ENCODE results near the gene TRAK2.

DNA sequence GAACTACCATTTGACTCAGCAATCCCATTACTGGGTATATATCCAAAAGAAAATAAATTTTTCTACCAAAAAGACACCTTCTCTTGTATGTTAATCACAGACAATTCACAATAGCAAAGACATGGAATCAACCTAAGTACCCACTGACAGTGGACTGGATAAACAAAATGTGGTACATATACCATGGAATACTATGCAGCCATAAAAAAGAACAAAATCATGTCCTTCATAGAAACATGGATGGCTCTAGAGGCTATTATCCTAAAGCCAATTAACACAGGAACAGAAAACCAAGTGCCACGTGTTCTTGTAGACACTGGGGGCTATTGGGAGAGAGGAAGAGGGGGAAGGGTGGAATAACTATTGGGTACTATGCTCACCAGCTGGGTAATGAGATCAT is 121.8 kb downstream of the TRAK2 start:
- TF ChIP-seq, protein P1, sequence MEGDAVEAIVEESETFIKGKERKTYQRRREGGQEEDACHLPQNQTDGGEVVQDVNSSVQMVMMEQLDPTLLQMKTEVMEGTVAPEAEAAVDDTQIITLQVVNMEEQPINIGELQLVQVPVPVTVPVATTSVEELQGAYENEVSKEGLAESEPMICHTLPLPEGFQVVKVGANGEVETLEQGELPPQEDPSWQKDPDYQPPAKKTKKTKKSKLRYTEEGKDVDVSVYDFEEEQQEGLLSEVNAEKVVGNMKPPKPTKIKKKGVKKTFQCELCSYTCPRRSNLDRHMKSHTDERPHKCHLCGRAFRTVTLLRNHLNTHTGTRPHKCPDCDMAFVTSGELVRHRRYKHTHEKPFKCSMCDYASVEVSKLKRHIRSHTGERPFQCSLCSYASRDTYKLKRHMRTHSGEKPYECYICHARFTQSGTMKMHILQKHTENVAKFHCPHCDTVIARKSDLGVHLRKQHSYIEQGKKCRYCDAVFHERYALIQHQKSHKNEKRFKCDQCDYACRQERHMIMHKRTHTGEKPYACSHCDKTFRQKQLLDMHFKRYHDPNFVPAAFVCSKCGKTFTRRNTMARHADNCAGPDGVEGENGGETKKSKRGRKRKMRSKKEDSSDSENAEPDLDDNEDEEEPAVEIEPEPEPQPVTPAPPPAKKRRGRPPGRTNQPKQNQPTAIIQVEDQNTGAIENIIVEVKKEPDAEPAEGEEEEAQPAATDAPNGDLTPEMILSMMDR (conservative IDR thresholded peaks at IDR 0.05; ENCODE audit: low read length) = no peak
- TF ChIP-seq EZH2phosphoT487 (IDR thresholded peaks at IDR 0.05; ENCODE audit: borderline replicate concordance, low read depth, low read length) = no peak

All from OCI-LY7 (cell line).